Measurements from ENCODE around the gene ETS1. TPM values are rescaled to one million over a fixed set of nuclear protein-coding genes. Genes with fewer than 3 reads are reported as not detected.

The ETS1 gene
- total RNA-seq, 1 experiment from 2014 or later, result 3.7 TPM

- POLR2A ChIA-PET (ENCODE audit: low non-redundant PET), result no interaction called here
- no peaks in the 10 kb centered on the region for H3K9me3 ChIP-seq (ENCODE audit: low read depth, low read length, poor library complexity, severe bottlenecking)
- no peaks in the 10 kb centered on the region for H3K4me1 ChIP-seq (ENCODE audit: insufficient read depth, low read length, poor library complexity, severe bottlenecking)
- peaks cover 12% of the 10 kb centered on the region for H3K27me3 ChIP-seq (replicated peaks; ENCODE audit: insufficient read depth, low read depth, low read length, poor library complexity)
- TF ChIP-seq EZH2 (IDR thresholded peaks at IDR 0.05; ENCODE audit: borderline replicate concordance, low read depth, low read length, poor library complexity, severe bottlenecking), result no peak
- no peak for TF ChIP-seq CTCF (conservative IDR thresholded peaks at IDR 0.05; ENCODE audit: low read depth, low read length)
- no peak overlapping the region for H3K27ac ChIP-seq (ENCODE audit: low read depth, low read length, poor library complexity, severe bottlenecking)
- CTCF ChIA-PET, result no interaction called here
- no peak overlapping the region for H3K4me3 ChIP-seq (ENCODE audit: low read depth, low read length, poor library complexity, severe bottlenecking)
- H3K36me3 ChIP-seq (ENCODE audit: insufficient read depth, low read length, poor library complexity, severe bottlenecking), result no peaks in the 10 kb centered on the region
- DNase-seq (ENCODE audit: low spot score), result no peak
- no TSS peak for BruUV-seq (replicated peaks)
- intact Hi-C loops (cut with micrococcal nuclease; ENCODE audit: unreplicated experiment), result no loop called here
Observed at GRCh38 chr11:128424851-128425285, 162.5 kb downstream of the ETS1 start.

GRCh38 chr11:128424271-128424711 is 163.1 kb downstream of the ETS1 start:
- Histone ChIP-seq H3K36me3 (ENCODE audit: insufficient read depth, low read length, poor library complexity, severe bottlenecking) (no peaks in the 10 kb centered on the region), H3K4me1 (ENCODE audit: insufficient read depth, low read length, poor library complexity, severe bottlenecking) (no peaks in the 10 kb centered on the region), H3K27ac (ENCODE audit: low read depth, low read length, poor library complexity, severe bottlenecking) (no peak overlapping the region), H3K9me3 (ENCODE audit: low read depth, low read length, poor library complexity, severe bottlenecking) (no peaks in the 10 kb centered on the region), H3K4me3 (ENCODE audit: low read depth, low read length, poor library complexity, severe bottlenecking) (no peak overlapping the region), H3K27me3 (replicated peaks; ENCODE audit: insufficient read depth, low read depth, low read length, poor library complexity) (peaks cover 14% of the 10 kb centered on the region)
- no peak for DNase-seq (ENCODE audit: low spot score)
- intact Hi-C loops (cut with micrococcal nuclease; ENCODE audit: unreplicated experiment), result no loop called here
- POLR2A ChIA-PET (ENCODE audit: low non-redundant PET), result no interaction called here
- CTCF ChIA-PET, result no interaction called here
- TF ChIP-seq EZH2 (IDR thresholded peaks at IDR 0.05; ENCODE audit: borderline replicate concordance, low read depth, low read length, poor library complexity, severe bottlenecking) (no peak), CTCF (conservative IDR thresholded peaks at IDR 0.05; ENCODE audit: low read depth, low read length) (no peak)
- BruUV-seq (replicated peaks), result no TSS peak

GRCh38 chr11:128422576-128423370 is 164.6 kb downstream of the ETS1 start:
- no peaks in the 10 kb centered on the region for H3K36me3 ChIP-seq (ENCODE audit: insufficient read depth, low read length, poor library complexity, severe bottlenecking)
- peaks cover 17% of the 10 kb centered on the region for H3K27me3 ChIP-seq (replicated peaks; ENCODE audit: insufficient read depth, low read depth, low read length, poor library complexity)
- intact Hi-C loops (cut with micrococcal nuclease; ENCODE audit: unreplicated experiment), result no loop called here
- no peaks in the 10 kb centered on the region for H3K4me1 ChIP-seq (ENCODE audit: insufficient read depth, low read length, poor library complexity, severe bottlenecking)
- H3K4me3 ChIP-seq (ENCODE audit: low read depth, low read length, poor library complexity, severe bottlenecking), result no peak overlapping the region
- BruUV-seq (replicated peaks), result no TSS peak
- TF ChIP-seq EZH2 (IDR thresholded peaks at IDR 0.05; ENCODE audit: borderline replicate concordance, low read depth, low read length, poor library complexity, severe bottlenecking) (no peak), CTCF (conservative IDR thresholded peaks at IDR 0.05; ENCODE audit: low read depth, low read length) (no peak)
- ChIA-PET CTCF (no interaction called here), POLR2A (ENCODE audit: low non-redundant PET) (no interaction called here)
- DNase-seq (ENCODE audit: low spot score), result no peak
- no peaks in the 10 kb centered on the region for H3K9me3 ChIP-seq (ENCODE audit: low read depth, low read length, poor library complexity, severe bottlenecking)
- no peak overlapping the region for H3K27ac ChIP-seq (ENCODE audit: low read depth, low read length, poor library complexity, severe bottlenecking)

Data from A673 (cell line).